ENCODE results near the gene ADGRV1.
A peak's percentile ranks its signal among the peaks of the same experiment; 100 is the strongest.
"Not testable (repeated sequence)": the region's sequence is repeated elsewhere in the genome, so short reads cannot be mapped to it uniquely, and the experiment has no call there.

The ADGRV1 gene

GRCh38 chr5:90739567-90739966 is 181.0 kb downstream of the ADGRV1 start:
- DNase-seq (ENCODE audit: low spot score): no peak

- no peak for DNase-seq (ENCODE audit: low spot score)
These were observed 181.7 kb downstream of the ADGRV1 start for GRCh38 chr5:90740244-90740799.

GRCh38 chr5:90741022-90741564 is 182.5 kb downstream of the ADGRV1 start:
- no peak for DNase-seq (ENCODE audit: low spot score)

- DNase-seq (ENCODE audit: low spot score): no peak
These were observed 187.5 kb downstream of the ADGRV1 start for GRCh38 chr5:90746119-90746518.

- no peak for DNase-seq (ENCODE audit: low spot score)
These were observed 188.6 kb downstream of the ADGRV1 start for GRCh38 chr5:90747175-90747574.

- DNase-seq (ENCODE audit: low spot score): no peak
These were observed 189.1 kb downstream of the ADGRV1 start for GRCh38 chr5:90747693-90748092.

- no peak for DNase-seq (ENCODE audit: low spot score)
These were observed 200.5 kb downstream of the ADGRV1 start for GRCh38 chr5:90759119-90759518.

- no peak for DNase-seq (ENCODE audit: low spot score)
These were observed 209.1 kb downstream of the ADGRV1 start for GRCh38 chr5:90767710-90768109.

- DNase-seq (ENCODE audit: low spot score): not testable (repeated sequence)
These were observed 211.5 kb downstream of the ADGRV1 start for GRCh38 chr5:90770006-90770541.

- DNase-seq (ENCODE audit: low spot score): no peak
These were observed 219.4 kb downstream of the ADGRV1 start for GRCh38 chr5:90777959-90778358.

GRCh38 chr5:90783460-90784333 is 225.1 kb downstream of the ADGRV1 start:
- peak; percentile 69 for DNase-seq (ENCODE audit: low spot score)

- DNase-seq (ENCODE audit: low spot score): no peak
These were observed 228.2 kb downstream of the ADGRV1 start for GRCh38 chr5:90786756-90787155.

- no peak for DNase-seq (ENCODE audit: low spot score)
These were observed 234.1 kb downstream of the ADGRV1 start for GRCh38 chr5:90792725-90793124.

GRCh38 chr5:90793183-90793582 is 234.6 kb downstream of the ADGRV1 start:
- no peak for DNase-seq (ENCODE audit: low spot score)

GRCh38 chr5:90796919-90797318 is 238.3 kb downstream of the ADGRV1 start:
- not testable (repeated sequence) for DNase-seq (ENCODE audit: low spot score)

- not testable (repeated sequence) for DNase-seq (ENCODE audit: low spot score)
These were observed 241.5 kb downstream of the ADGRV1 start for GRCh38 chr5:90800082-90800481.

- DNase-seq (ENCODE audit: low spot score): not testable (repeated sequence)
These were observed 241.9 kb downstream of the ADGRV1 start for GRCh38 chr5:90800515-90800914.

GRCh38 chr5:90802474-90803317 is 244.1 kb downstream of the ADGRV1 start:
- DNase-seq (ENCODE audit: low spot score): peak; percentile 57

GRCh38 chr5:90803381-90803780 is 244.8 kb downstream of the ADGRV1 start:
- DNase-seq (ENCODE audit: low spot score): no peak

GRCh38 chr5:90803876-90804275 is 245.3 kb downstream of the ADGRV1 start:
- no peak for DNase-seq (ENCODE audit: low spot score)

- DNase-seq (ENCODE audit: low spot score): no peak
These were observed 248.9 kb downstream of the ADGRV1 start for GRCh38 chr5:90807496-90807895.

Measured in LoVo (cell line).